GM18858 (cell line): ENCODE measurements around the gene KANTR.

ENCODE experiments used
- ATAC-seq: cut with Tn5 transposase; IDR thresholded peaks from one replicate; pipeline ENCODE4 v1.9.1; 2021; ENCODE audit not compliant: unreplicated experiment

The KANTR gene

GRCh38 chrX:53080628-53081580, 13.0 kb upstream of the KANTR start:
- ATAC-seq: no peak

GRCh38 chrX:53081925-53082772, 11.8 kb upstream of the KANTR start, which contains the start of gene TSPYL2:
TSPYL2 (plus strand) TSS chrX:53082367; CDS start chrX:53082499, 132 bp downstream.
- ATAC-seq: peak; percentile 83

GRCh38 chrX:53082773-53083616, 10.9 kb upstream of the KANTR start:
- no peak for ATAC-seq

- ATAC-seq: no peak
Observed at GRCh38 chrX:53084043-53084570, 9.8 kb upstream of the KANTR start.

GRCh38 chrX:53084863-53085262, 9.1 kb upstream of the KANTR start:
- ATAC-seq: no peak

- ATAC-seq: no peak
Observed at GRCh38 chrX:53085661-53086229, 8.2 kb upstream of the KANTR start.

- ATAC-seq: no peak
Observed at GRCh38 chrX:53086464-53086863, 7.5 kb upstream of the KANTR start.

- no peak for ATAC-seq
Observed at GRCh38 chrX:53087388-53087831, 6.5 kb upstream of the KANTR start.

GRCh38 chrX:53088136-53088974, 5.6 kb upstream of the KANTR start:
- peak; percentile 38 for ATAC-seq

GRCh38 chrX:53089224-53089842, 4.6 kb upstream of the KANTR start:
- ATAC-seq: no peak

GRCh38 chrX:53089925-53090324, 4.0 kb upstream of the KANTR start:
- ATAC-seq: no peak

GRCh38 chrX:53091354-53091753, 2.6 kb upstream of the KANTR start:
- no peak for ATAC-seq

- ATAC-seq: no peak
Observed at GRCh38 chrX:53093177-53093655, 726 bp upstream of the KANTR start.

- no peak for ATAC-seq
Observed at GRCh38 chrX:53094582-53094905, 602 bp downstream of the KANTR start.

- no peak for ATAC-seq
Observed at GRCh38 chrX:53095796-53096195, 1.9 kb downstream of the KANTR start.

- no peak for ATAC-seq
Observed at GRCh38 chrX:53114864-53115549, 21.1 kb downstream of the KANTR start.

GRCh38 chrX:53115550-53115874, 21.6 kb downstream of the KANTR start:
- no peak for ATAC-seq

- no peak for ATAC-seq
Observed at GRCh38 chrX:53116101-53116500, 22.2 kb downstream of the KANTR start.
